Loucy (cell line): Measurements from ENCODE around the gene FBXW12.

Experiments
- EZH2phosphoT487 ChIP-seq: fragments of 200-600 bp; IDR thresholded peaks from 2 replicates; pipeline ENCODE4 v1.6.1; 2018; ENCODE audit warnings: antibody characterized with exemption, mild to moderate bottlenecking, moderate library complexity, borderline replicate concordance
- TF ChIP-seq, protein P1 (sequence below): fragments of 200-600 bp; sonication (generic); conservative IDR thresholded peaks from 2 replicates; pipeline ENCODE4 v1.5.1; 2014; ENCODE audit warnings: mild to moderate bottlenecking, antibody characterized with exemption, low read length

DNA sequence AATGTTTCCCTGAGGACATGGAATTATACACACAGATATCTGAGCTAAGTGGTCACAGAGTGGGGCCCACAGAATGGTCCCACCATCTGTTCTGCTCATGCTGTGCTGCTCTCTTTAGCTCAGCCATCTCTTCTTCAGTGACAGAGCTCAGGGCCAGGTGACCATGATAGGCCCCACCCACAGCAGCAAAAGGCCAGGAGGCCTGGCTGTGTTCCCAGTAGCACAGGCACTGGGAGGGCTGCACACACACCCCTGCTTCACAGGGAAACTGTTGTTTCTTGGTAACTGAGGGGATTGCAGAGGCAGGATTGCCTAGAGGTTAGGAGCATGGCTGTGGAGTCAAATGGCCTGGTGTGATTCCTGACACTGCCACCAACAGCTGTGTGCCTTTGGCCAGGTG is 4.8 kb upstream of the FBXW12 start:
- TF ChIP-seq, protein P1, sequence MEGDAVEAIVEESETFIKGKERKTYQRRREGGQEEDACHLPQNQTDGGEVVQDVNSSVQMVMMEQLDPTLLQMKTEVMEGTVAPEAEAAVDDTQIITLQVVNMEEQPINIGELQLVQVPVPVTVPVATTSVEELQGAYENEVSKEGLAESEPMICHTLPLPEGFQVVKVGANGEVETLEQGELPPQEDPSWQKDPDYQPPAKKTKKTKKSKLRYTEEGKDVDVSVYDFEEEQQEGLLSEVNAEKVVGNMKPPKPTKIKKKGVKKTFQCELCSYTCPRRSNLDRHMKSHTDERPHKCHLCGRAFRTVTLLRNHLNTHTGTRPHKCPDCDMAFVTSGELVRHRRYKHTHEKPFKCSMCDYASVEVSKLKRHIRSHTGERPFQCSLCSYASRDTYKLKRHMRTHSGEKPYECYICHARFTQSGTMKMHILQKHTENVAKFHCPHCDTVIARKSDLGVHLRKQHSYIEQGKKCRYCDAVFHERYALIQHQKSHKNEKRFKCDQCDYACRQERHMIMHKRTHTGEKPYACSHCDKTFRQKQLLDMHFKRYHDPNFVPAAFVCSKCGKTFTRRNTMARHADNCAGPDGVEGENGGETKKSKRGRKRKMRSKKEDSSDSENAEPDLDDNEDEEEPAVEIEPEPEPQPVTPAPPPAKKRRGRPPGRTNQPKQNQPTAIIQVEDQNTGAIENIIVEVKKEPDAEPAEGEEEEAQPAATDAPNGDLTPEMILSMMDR, result no peak
- TF ChIP-seq EZH2phosphoT487, result no peak
